CD14-positive monocyte (primary cell): ENCODE data around the gene HS6ST2. TPM values are rescaled to one million over a fixed set of nuclear protein-coding genes. Genes with fewer than 3 reads are reported as not detected.

Source experiments
- DNase-seq, 3 donors: peaks; one replicate each; pipeline ENCODE4 v3.0.0-alpha.2; 2011 to 2022
- H2AFZ ChIP-seq: 2 replicates; pipeline ENCODE4 v1.6.0; 2012; ENCODE audit warnings: mild to moderate bottlenecking, low read depth, low read length, inconsistent platforms; ENCODE audit not compliant: insufficient read depth, poor library complexity, severe bottlenecking
- H3K27ac ChIP-seq, 2 donors: 1 replicate in 1 of 2; 2 replicates in 1 of 2; pipeline ENCODE4 v1.5.1; 2012 to 2013; ENCODE audit warnings: low read length in 2 of 2, control low read depth in 1 of 2, inconsistent platforms in 1 of 2, low read depth in 1 of 2, mild to moderate bottlenecking in 1 of 2
- H3K27me3 ChIP-seq, 2 donors: one replicate each; pipeline versions ENCODE4 v1.6.0 to v1.6.1; 2011 to 2013; ENCODE audit warnings: low read length in 2 of 2; ENCODE audit not compliant: control insufficient read depth in 2 of 2, insufficient read depth in 2 of 2
- H3K36me3 ChIP-seq, 2 donors: replicated peaks in 1 of 2; 1 replicate in 1 of 2; 2 replicates in 1 of 2; pipeline versions ENCODE4 v1.5.1 to v1.6.1; 2012 to 2013; ENCODE audit warnings: low read length in 2 of 2, control low read depth in 1 of 2, inconsistent platforms in 1 of 2, mild to moderate bottlenecking in 1 of 2; ENCODE audit not compliant: insufficient read depth in 2 of 2, control insufficient read depth in 1 of 2
- H3K4me1 ChIP-seq, 2 donors: 1 replicate in 1 of 2; 2 replicates in 1 of 2; pipeline versions ENCODE4 v1.5.1 to v1.6.1; 2012 to 2013; ENCODE audit warnings: low read length in 2 of 2, control low read depth in 1 of 2, inconsistent platforms in 1 of 2, mild to moderate bottlenecking in 1 of 2, moderate library complexity in 1 of 2; ENCODE audit not compliant: insufficient read depth in 2 of 2, control insufficient read depth in 1 of 2
- H3K4me2 ChIP-seq: replicated peaks from 2 replicates; pipeline ENCODE3; 2012; ENCODE audit warnings: low read length, moderate library complexity, mild to moderate bottlenecking; ENCODE audit not compliant: poor library complexity, severe bottlenecking; ENCODE audit errors: extremely low read depth
- H3K4me3 ChIP-seq, 3 experiments: fragments of 200-600 bp in 1 of 3; sonication (generic) in 1 of 3; replicated peaks in 1 of 3; 1 replicate in 2 of 3; 2 replicates in 1 of 3; pipeline ENCODE4 v1.5.1; 2011 to 2013; ENCODE audit warnings: low read length in 3 of 3, mild to moderate bottlenecking in 3 of 3, control low read depth in 2 of 3, low read depth in 2 of 3, inconsistent platforms in 1 of 3, moderate library complexity in 1 of 3
- H3K79me2 ChIP-seq: 2 replicates; pipeline ENCODE4 v1.6.0; 2012; ENCODE audit warnings: mild to moderate bottlenecking, control low read depth, inconsistent platforms, low read length, moderate library complexity; ENCODE audit not compliant: insufficient read depth
- H3K9ac ChIP-seq: 2 replicates; pipeline ENCODE4 v1.6.0; 2017; ENCODE audit warnings: low read length, mild to moderate bottlenecking; ENCODE audit not compliant: insufficient read depth, poor library complexity, severe bottlenecking
- H3K9me3 ChIP-seq, 2 donors: replicated peaks in 1 of 2; 1 replicate in 1 of 2; 2 replicates in 1 of 2; pipeline versions ENCODE4 v1.5.1 to v1.6.1; 2012 to 2013; ENCODE audit warnings: low read length in 2 of 2, control low read depth in 1 of 2; ENCODE audit not compliant: control insufficient read depth in 1 of 2, insufficient read depth in 1 of 2
- H4K20me1 ChIP-seq: 2 replicates; pipeline ENCODE4 v1.6.0; 2012; ENCODE audit warnings: mild to moderate bottlenecking, low read length, control low read depth, moderate library complexity; ENCODE audit not compliant: insufficient read depth
- H3K27ac Mint-ChIP-seq, 7 donors: one replicate each; pipeline ENCODE4 v1.8.0; 2020; ENCODE audit warnings: mild to moderate bottlenecking in 7 of 7, mixed read lengths in 7 of 7, moderate library complexity in 6 of 7, inconsistent platforms in 2 of 7
- H3K27me3 Mint-ChIP-seq, 3 donors: one replicate each; pipeline ENCODE4 v1.8.0; 2021 to 2022; ENCODE audit warnings: low read depth in 3 of 3, mild to moderate bottlenecking in 3 of 3, mixed read lengths in 3 of 3, moderate library complexity in 3 of 3, inconsistent platforms in 1 of 3
- H3K36me3 Mint-ChIP-seq, 2 donors: one replicate each; pipeline ENCODE4 v1.8.0; 2020; ENCODE audit warnings: mixed read lengths in 2 of 2, inconsistent platforms in 1 of 2, mild to moderate bottlenecking in 1 of 2
- H3K4me1 Mint-ChIP-seq: one replicate; pipeline ENCODE4 v1.8.0; 2020; ENCODE audit warnings: mild to moderate bottlenecking, mixed read lengths
- H3K4me3 Mint-ChIP-seq, 2 donors: one replicate each; pipeline ENCODE4 v1.8.0; 2020; ENCODE audit warnings: mild to moderate bottlenecking in 2 of 2, mixed read lengths in 2 of 2, moderate library complexity in 1 of 2
- H3K9me3 Mint-ChIP-seq, 7 donors: one replicate each; pipeline ENCODE4 v1.8.0; 2020 to 2022; ENCODE audit warnings: mixed read lengths in 7 of 7, mild to moderate bottlenecking in 6 of 7, moderate library complexity in 6 of 7, inconsistent platforms in 2 of 7
- CTCF ChIP-seq: fragments of 200-600 bp; IDR thresholded peaks from one replicate; pipeline ENCODE4 v1.8.0; 2022; ENCODE audit warnings: antibody characterized with exemption, mild to moderate bottlenecking
- WGBS: methylation state at CpG from one replicate; pipeline ENCODE4 v1.1.5; 2013; ENCODE audit warnings: missing lambda C conversion rate; ENCODE audit not compliant: insufficient coverage; 5-methylcytosine and 5-hydroxymethylcytosine counted together
- intact Hi-C, 2 donors: fragments of 100-400 bp; cut with micrococcal nuclease; formaldehyde crosslinking; loops; one replicate each; pipeline versions ENCODE4 v1.15.0 to v1.15.1; 2023
- polyA plus RNA-seq, 3 donors: library from polyadenylated mRNA; depleted of rRNA in 1 of 3; unstranded in 2 of 3; stranded (reverse) in 1 of 3; fragments of 300-500 nt in 2 of 3; fragments of >200 nt in 1 of 3; fragmentation: Illumina TruSeq in 2 of 3; gene quantifications; 1 replicate in 2 of 3; 2 replicates in 1 of 3; pipeline ENCODE4 v1.2.3, GENCODE V29; 2012 to 2021

Gene HS6ST2
- polyA plus RNA-seq, 3 donors = not detected

GRCh38 chrX:132618810-132619209 lies 339.6 kb downstream of the HS6ST2 start:
- no peak overlapping the region for H3K27ac Mint-ChIP-seq
- H3K9me3 Mint-ChIP-seq = no peaks in the 10 kb centered on the region
- H3K36me3 Mint-ChIP-seq = no peaks in the 10 kb centered on the region
- Histone ChIP-seq H2AFZ (no peak overlapping the region), H3K36me3 (no peaks in the 10 kb centered on the region), H3K79me2 (no peaks in the 10 kb centered on the region), H3K4me1 (no peaks in the 10 kb centered on the region), H3K27me3 (peaks cover 0 to 5% of the 10 kb centered on the region in 2 donors), H3K9ac (no peak overlapping the region), H3K4me2 (no peak overlapping the region), H3K27ac (no peak overlapping the region), H3K9me3 (no peaks in the 10 kb centered on the region), H3K4me3 (no peak overlapping the region), H4K20me1 (no peaks in the 10 kb centered on the region)
- peaks cover 4% of the 10 kb centered on the region for H3K4me1 Mint-ChIP-seq
- peaks cover 0 to 9% (median 0%) of the 10 kb centered on the region in 3 donors for H3K27me3 Mint-ChIP-seq
- H3K4me3 Mint-ChIP-seq = no peak overlapping the region
- intact Hi-C loops = loop anchor here in 1 of 2 donors (10.0 kb wide), 1 partner anchor 324 kb away; no protein-coding TSS in a partner anchor
- no CpG with 5 or more reads among the region's 3 CpGs for WGBS
- TF ChIP-seq CTCF = no peak
- DNase-seq = no peak

GRCh38 chrX:132615391-132616131 lies 342.9 kb downstream of the HS6ST2 start:
- Histone ChIP-seq H3K79me2 (no peaks in the 10 kb centered on the region), H4K20me1 (no peaks in the 10 kb centered on the region), H3K9ac (no peak overlapping the region), H3K4me3 (no peak overlapping the region), H3K4me2 (no peak overlapping the region), H3K4me1 (no peaks in the 10 kb centered on the region), H2AFZ (no peak overlapping the region), H3K27me3 (peaks cover 0 to 5% of the 10 kb centered on the region in 2 donors), H3K27ac (no peak overlapping the region), H3K36me3 (no peaks in the 10 kb centered on the region), H3K9me3 (no peaks in the 10 kb centered on the region)
- peak; percentile 49 for TF ChIP-seq CTCF
- Mint-ChIP-seq H3K36me3 (no peaks in the 10 kb centered on the region), H3K4me1 (no peaks in the 10 kb centered on the region), H3K4me3 (no peak overlapping the region), H3K9me3 (peaks cover 0 to 1% (median 0%) of the 10 kb centered on the region in 7 donors), H3K27ac (no peak overlapping the region), H3K27me3 (peaks cover 0 to 11% (median 3%) of the 10 kb centered on the region in 3 donors)
- WGBS = no CpG with 5 or more reads among the region's 4 CpGs
- DNase-seq = peak; percentile 17 to 44 (median 25)
- intact Hi-C loops = loop anchor here in 1 of 2 donors (10.0 kb wide), 1 partner anchor 321 kb away; no protein-coding TSS in a partner anchor
